ENCODE data around the gene KCNQ1. TPM values are rescaled to one million over a fixed set of nuclear protein-coding genes. Genes with fewer than 3 reads are reported as not detected.

The KCNQ1 gene
- total RNA-seq, 2 donors from 2014 or later, result 18.6 to 25.5 TPM

DNA sequence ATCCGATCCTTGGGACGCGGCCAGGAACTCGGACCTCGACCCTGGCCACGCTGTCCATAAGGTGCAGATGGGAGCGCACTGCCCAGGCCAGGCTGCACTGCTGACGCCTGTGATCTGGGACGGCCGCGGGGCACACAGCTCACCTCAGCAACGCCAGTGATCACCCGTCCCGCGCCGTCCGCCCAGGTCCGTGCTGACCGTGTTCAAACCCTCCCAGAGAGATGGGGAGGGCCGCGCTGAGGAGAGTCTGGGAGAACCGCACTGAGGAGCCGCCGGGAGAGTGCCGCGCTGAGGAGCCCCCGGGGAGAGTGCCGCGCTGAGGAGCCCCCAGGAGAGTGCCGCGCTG, 254.3 kb downstream of the KCNQ1 start:
- ATAC-seq (no peak), DNase-seq (no peak)
- peak overlapping the region; percentile 84 for H3K4me3 Mint-ChIP-seq
- peaks cover 7% of the 10 kb centered on the region for H3K27me3 Mint-ChIP-seq
- no peaks in the 10 kb centered on the region for H3K9me3 ChIP-seq (ENCODE audit: control insufficient read depth, low read length, poor library complexity, severe bottlenecking)
- no peak overlapping the region for H3K27ac Mint-ChIP-seq
- peaks cover 3% of the 10 kb centered on the region for H3K36me3 Mint-ChIP-seq (ENCODE audit: low read depth)
- H3K4me1 Mint-ChIP-seq, result peaks cover 14% of the 10 kb centered on the region

DNA sequence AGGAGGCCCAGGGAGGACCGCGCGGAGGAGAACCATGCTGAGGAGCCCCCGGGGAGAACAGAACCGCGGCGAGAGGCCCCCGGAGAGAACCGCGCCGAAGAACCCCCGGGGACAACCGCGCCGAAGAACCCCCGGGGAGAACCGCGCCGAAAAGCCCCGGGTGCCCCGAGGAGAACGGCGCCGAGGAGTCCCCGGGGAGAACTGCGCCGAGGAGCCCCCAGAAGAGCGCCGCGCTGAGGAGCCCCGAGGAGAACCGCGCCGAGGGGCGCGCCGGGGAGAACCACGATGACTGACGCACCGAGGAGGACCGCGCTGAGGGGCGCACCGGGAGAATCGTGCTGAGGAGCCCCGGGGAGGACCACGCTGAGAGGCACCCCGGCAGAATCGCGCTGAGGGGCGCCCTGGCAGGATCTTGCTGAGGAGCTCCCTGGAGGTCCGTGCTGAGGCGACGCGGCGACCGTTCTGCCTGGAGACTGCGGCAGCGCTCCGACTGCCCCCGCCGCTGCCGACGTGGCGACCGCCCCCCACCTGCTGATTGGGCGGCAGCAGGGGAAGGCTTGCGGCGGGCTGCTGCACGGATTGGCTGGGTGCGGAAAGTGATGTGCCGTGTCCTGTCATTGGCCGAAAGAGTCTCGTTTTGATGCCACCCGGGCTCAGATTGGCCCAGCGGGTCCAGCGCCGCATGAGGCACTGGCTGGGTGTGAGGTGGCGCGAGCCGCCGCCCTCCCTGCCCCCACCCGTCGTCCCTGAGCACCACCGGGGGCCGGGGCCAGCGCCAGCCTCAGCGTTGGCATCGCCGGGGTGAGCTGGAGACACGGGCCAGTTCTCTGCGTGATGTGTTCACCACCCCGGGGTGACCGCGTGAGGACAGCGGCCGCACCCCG, 255.0 kb downstream of the KCNQ1 start, which contains the start of gene KCNQ1OT1:
TSS of gene KCNQ1OT1 (minus strand) at position 464 of the 884 bp plus-strand sequence.
- no peak within 1 kb of the TSS for H3K27ac Mint-ChIP-seq
- H3K4me1 Mint-ChIP-seq, result peaks cover 10% of the 10 kb centered on the region
- ATAC-seq, result peak; percentile 97
- H3K9me3 ChIP-seq (ENCODE audit: control insufficient read depth, low read length, poor library complexity, severe bottlenecking), result no peaks in the 10 kb centered on the region
- peaks cover 7% of the 10 kb centered on the region for H3K27me3 Mint-ChIP-seq
- H3K36me3 Mint-ChIP-seq (ENCODE audit: low read depth), result peaks cover under 1% of the 10 kb centered on the region
- H3K4me3 Mint-ChIP-seq, result peak within 1 kb of the TSS; percentile 84
- peak; percentile 74 to 82 (median 75) for DNase-seq

DNA sequence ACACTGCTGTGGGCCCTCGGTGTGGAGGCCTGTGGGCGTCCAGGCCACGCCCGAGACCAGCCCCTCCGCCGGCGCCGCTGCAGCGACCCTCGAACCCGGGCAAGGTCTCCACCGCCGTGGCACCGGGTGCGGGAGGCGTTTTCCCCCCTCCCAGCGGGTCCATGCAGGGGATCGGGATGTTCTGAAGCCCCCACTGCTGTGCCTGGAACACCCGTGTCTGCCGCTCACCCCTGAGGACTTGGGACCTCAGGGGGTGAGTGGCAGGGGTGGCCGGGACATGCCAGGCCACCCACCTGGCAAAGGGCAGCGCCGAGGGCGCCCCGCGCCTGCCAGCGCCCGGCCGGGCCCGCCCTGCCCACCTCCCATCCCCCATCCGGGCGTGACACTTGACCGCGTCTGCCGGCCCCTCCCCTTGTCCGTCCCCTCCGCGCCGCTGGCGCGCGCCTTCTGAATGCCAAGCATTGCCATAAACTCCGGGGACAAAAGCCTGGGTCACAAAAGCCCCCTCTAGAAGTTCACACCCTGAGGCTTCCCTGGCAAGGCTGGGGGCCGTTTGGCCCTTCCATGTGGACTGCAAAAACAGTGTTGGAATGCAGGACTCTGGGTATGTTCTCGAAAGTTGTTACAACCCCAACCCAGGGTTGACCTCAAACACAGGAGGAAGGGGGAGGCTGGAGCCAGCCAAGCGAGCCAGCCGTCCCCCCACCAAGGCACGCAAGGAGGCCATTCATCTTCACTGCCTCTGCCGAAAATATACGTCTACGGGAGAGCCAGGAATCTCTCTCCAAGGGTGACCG, 255.8 kb downstream of the KCNQ1 start:
- peak overlapping the region; percentile 84 for H3K4me3 Mint-ChIP-seq

DNA sequence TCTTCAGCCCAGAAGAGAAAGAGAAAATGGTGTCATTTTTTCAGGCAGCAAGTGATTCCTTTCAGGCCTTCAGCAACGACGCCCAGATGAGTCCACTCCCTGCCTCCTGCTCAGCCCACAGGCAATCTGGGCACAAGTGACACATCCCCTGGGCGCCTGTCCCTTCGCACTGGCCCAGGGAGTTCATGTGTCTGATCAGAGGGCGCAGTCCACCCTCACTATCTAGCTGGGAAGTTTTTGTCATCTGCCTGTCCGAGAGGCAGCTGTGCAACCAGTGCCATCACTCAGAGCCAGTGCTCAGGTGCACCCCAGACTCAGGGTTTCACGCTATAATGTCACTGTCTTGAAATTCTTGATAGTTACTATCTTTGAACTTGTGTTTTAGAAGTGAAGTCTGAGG, 256.4 kb downstream of the KCNQ1 start:
- Mint-ChIP-seq H3K36me3 (ENCODE audit: low read depth) (no peaks in the 10 kb centered on the region), H3K4me1 (peaks cover 10% of the 10 kb centered on the region), H3K27me3 (peaks cover 7% of the 10 kb centered on the region), H3K27ac (no peak overlapping the region), H3K4me3 (peak overlapping the region; percentile 76)
- no peaks in the 10 kb centered on the region for H3K9me3 ChIP-seq (ENCODE audit: control insufficient read depth, low read length, poor library complexity, severe bottlenecking)
- ATAC-seq (no peak), DNase-seq (no peak)

More for the DNA sequence above, 255.8 kb downstream of the KCNQ1 start:
- DNase-seq (no peak), ATAC-seq (no peak)
- Mint-ChIP-seq H3K27me3 (peaks cover 7% of the 10 kb centered on the region), H3K4me1 (peaks cover 10% of the 10 kb centered on the region), H3K27ac (no peak overlapping the region), H3K36me3 (ENCODE audit: low read depth) (no peaks in the 10 kb centered on the region)
- H3K9me3 ChIP-seq (ENCODE audit: control insufficient read depth, low read length, poor library complexity, severe bottlenecking), result no peaks in the 10 kb centered on the region

DNA sequence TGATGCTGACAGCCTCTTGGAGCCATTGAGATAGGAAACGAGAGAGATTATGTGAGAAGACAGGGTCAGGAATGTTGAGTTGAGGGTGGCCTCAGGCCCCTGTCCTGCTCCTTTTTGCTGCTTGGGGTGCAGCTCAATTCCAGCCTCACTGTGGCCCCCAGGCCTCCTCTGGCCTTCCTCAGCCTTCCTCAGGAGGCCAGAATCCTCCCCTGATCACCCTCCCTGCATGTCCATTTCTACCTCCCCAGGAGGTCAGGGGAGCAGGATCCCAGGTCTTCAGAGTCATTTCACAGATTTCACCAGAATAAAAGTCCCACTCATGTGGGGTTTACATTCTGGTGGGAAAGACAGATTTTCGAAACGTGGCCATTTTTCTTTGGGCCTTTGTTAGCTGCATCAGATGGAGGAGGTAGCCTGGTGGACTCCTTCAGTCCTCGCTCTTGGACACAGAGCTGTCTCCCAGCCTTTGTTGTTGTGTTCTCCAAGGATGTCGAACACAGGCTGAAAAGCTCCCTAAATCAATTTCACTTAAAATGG, 257.2 kb downstream of the KCNQ1 start:
- Mint-ChIP-seq H3K4me3 (peak overlapping the region; percentile 21), H3K36me3 (ENCODE audit: low read depth) (no peaks in the 10 kb centered on the region), H3K27me3 (peaks cover 7% of the 10 kb centered on the region), H3K27ac (no peak overlapping the region), H3K4me1 (peaks cover 7% of the 10 kb centered on the region)
- ATAC-seq, result no peak
- no peak for DNase-seq
- no peaks in the 10 kb centered on the region for H3K9me3 ChIP-seq (ENCODE audit: control insufficient read depth, low read length, poor library complexity, severe bottlenecking)

DNA sequence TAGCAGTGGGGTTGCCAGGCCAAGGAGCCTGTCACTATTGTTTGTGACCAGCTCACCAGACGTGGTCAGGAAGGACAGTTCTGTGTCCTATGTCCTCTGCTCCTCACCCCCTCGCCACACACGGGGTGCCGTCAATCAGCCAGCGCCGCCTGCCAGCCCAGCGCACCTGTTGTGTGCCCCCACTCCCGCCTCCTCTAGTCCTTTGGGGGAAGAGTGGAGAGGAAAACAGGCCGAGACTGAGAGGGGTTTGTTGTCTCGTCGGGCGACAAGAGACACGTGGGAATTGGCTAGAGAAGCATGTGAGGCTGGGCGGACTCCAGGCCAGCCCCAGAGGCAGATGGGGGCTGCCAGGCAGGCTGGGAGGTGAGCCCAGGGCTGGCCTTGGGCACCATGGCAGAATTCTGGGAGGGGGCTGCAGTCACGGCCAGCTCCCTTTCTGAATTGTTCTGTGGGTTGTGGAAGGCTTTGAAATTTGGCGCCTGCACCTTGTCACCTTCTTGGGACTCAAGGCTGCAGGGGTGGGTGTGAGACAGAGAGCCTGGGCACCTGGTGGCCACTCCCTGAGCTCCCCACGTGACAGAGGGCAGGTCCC, 258.1 kb downstream of the KCNQ1 start:
- peaks cover 7% of the 10 kb centered on the region for H3K27me3 Mint-ChIP-seq
- DNase-seq (no peak), ATAC-seq (no peak)
- peaks cover 7% of the 10 kb centered on the region for H3K4me1 Mint-ChIP-seq
- H3K36me3 Mint-ChIP-seq (ENCODE audit: low read depth), result no peaks in the 10 kb centered on the region
- H3K27ac Mint-ChIP-seq, result no peak overlapping the region
- H3K9me3 ChIP-seq (ENCODE audit: control insufficient read depth, low read length, poor library complexity, severe bottlenecking), result no peaks in the 10 kb centered on the region
- no peak overlapping the region for H3K4me3 Mint-ChIP-seq

DNA sequence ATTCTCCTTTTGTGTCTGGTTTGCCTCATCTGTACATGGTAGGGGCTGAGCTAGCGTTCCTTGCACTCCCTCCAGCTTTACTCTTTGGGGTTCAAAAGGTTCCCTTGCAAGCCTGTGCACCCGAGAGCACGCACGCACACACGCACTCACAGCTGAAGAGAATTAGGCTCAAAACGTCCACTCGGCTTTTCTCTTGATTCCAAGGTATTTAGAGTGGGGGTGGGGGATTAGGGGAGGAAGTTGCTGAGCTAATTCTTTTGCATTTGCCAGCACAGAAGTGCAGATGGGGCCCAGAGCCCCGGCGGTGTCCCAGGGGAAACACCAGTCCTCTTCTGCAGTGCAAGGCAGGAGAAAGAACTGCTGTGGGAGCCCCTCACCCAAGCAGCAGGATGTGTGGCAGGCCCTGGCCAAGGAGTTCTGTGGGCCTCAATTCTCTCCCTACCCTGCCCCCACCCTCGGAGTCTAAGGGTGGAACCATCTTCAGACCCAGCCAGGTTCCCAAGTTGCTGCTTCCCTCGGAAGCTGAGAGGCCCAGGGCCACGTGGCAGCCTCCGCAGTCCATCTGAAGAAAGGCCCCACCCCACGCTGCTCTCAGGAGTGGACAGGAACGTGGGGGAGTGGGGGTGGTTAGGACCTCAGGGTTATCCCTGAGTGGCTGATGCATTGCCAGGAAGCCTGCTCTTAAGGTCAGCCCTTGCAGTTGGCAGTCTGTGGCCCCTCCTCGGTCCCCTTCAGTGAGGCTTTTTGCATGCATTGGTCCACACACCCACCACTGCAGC, 258.7 kb downstream of the KCNQ1 start:
- Mint-ChIP-seq H3K4me3 (no peak overlapping the region), H3K36me3 (ENCODE audit: low read depth) (no peaks in the 10 kb centered on the region), H3K27me3 (peaks cover 5% of the 10 kb centered on the region), H3K4me1 (peaks cover 4% of the 10 kb centered on the region), H3K27ac (no peak overlapping the region)
- DNase-seq, result no peak
- no peaks in the 10 kb centered on the region for H3K9me3 ChIP-seq (ENCODE audit: control insufficient read depth, low read length, poor library complexity, severe bottlenecking)
- no peak for ATAC-seq

DNA sequence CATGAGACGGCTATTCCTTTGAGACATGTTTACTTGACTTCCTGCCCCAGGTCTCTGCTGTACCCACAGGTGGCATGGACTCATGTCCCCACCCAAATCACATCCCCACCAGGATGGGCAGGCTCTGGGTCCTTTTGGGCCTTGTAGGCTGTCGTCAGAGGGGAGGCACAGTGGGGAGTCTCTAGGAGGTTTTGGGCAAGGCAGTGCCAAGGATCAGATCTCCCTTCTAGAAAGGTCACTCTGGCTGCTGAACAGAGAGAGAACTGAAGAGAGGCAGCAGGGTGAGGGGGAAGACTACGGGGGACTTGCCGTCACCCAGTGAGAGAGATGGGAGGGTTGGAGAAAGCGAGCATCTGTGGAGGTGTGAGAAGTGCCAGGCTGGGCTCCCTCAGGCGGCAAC, 259.5 kb downstream of the KCNQ1 start:
- H3K36me3 Mint-ChIP-seq (ENCODE audit: low read depth), result no peaks in the 10 kb centered on the region
- no peak overlapping the region for H3K4me3 Mint-ChIP-seq
- no peaks in the 10 kb centered on the region for H3K4me1 Mint-ChIP-seq
- DNase-seq (no peak), ATAC-seq (no peak)
- H3K9me3 ChIP-seq (ENCODE audit: control insufficient read depth, low read length, poor library complexity, severe bottlenecking), result no peaks in the 10 kb centered on the region
- no peak overlapping the region for H3K27ac Mint-ChIP-seq
- no peaks in the 10 kb centered on the region for H3K27me3 Mint-ChIP-seq

DNA sequence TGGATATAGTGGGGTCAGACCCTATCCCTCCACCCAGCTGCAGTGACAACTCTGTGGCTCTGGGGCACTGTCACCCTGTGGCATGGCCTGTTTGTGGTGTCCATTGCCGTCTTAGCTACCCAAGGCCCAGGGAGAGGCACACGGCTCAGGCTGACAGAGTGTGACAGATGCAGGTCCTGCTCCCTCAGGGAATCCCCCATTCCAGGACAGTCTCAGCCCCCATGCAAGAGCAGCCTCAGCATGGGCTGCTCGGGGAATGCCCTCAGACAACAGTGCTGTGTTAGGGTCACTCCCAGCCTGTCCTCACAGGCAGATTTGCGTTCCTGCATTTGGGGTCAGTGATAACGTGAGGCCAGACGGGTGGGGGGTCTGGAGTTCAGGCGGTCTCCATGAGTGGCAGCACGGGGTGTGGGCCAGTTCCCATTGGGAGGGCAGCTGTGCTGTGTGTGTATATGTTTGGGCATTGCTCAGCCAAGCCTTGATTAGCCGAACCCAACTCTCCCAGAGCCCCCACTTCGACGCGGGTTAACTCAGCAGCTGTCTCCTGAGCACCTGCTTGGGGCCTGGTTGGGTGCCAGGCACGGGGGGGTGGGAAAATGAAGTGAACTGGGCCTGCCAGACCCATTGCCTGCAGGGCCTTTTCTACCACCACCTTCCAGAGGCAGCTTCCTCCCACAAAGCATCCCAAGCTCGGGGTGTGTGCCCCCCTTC, 260.2 kb downstream of the KCNQ1 start:
- DNase-seq (no peak), ATAC-seq (no peak)
- H3K27ac Mint-ChIP-seq, result no peak overlapping the region
- H3K36me3 Mint-ChIP-seq (ENCODE audit: low read depth), result no peaks in the 10 kb centered on the region
- H3K4me3 Mint-ChIP-seq, result no peak overlapping the region
- H3K4me1 Mint-ChIP-seq, result no peaks in the 10 kb centered on the region
- H3K9me3 ChIP-seq (ENCODE audit: control insufficient read depth, low read length, poor library complexity, severe bottlenecking), result no peaks in the 10 kb centered on the region
- H3K27me3 Mint-ChIP-seq, result no peaks in the 10 kb centered on the region

DNA sequence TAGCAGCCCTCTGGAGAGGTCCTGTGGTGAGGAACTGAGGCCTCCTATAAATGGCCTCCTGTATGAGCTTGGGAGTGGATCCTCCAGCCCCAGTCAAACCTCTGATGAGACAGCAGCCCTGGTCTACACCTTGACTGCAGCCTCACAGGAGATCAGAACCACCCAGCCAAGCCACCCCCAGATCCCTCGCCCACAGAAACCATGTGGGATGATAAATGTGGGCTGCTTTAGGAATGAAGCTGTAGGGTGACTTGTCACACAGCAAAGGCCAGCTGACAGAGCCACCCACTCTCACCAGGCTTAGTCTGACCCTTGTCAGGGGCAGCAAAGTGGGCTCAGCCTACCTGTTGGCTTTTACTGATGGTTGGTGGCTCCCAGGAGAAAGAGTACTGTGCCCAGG, 261.5 kb downstream of the KCNQ1 start:
- Mint-ChIP-seq H3K27me3 (no peaks in the 10 kb centered on the region), H3K36me3 (ENCODE audit: low read depth) (no peaks in the 10 kb centered on the region), H3K4me1 (no peaks in the 10 kb centered on the region), H3K4me3 (no peak overlapping the region), H3K27ac (no peak overlapping the region)
- DNase-seq (no peak), ATAC-seq (no peak)
- H3K9me3 ChIP-seq (ENCODE audit: control insufficient read depth, low read length, poor library complexity, severe bottlenecking), result no peaks in the 10 kb centered on the region

DNA sequence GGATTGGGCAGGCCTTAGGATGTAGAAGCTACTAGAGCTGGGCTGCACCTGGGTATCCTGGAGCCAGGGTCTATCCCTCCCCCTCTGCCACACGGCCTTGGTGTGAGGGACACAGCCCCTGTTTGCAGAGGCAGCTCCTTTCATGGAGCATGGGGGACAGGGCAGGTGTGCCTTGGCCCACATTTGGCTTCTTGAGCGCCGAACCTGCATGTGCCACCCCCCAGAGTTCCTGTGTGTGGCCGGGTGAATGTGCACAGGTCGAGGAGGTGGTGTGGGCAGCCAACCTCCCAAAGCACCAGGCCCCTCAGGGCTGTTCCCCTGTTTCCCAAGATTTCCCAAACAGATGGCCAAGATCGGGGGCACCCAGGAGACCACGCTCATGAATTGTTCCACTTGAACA, 262.9 kb downstream of the KCNQ1 start:
- DNase-seq, result no peak
- Mint-ChIP-seq H3K27me3 (no peaks in the 10 kb centered on the region), H3K27ac (no peak overlapping the region), H3K4me3 (no peak overlapping the region), H3K4me1 (no peaks in the 10 kb centered on the region), H3K36me3 (ENCODE audit: low read depth) (no peaks in the 10 kb centered on the region)
- no peak for ATAC-seq
- no peaks in the 10 kb centered on the region for H3K9me3 ChIP-seq (ENCODE audit: control insufficient read depth, low read length, poor library complexity, severe bottlenecking)

DNA sequence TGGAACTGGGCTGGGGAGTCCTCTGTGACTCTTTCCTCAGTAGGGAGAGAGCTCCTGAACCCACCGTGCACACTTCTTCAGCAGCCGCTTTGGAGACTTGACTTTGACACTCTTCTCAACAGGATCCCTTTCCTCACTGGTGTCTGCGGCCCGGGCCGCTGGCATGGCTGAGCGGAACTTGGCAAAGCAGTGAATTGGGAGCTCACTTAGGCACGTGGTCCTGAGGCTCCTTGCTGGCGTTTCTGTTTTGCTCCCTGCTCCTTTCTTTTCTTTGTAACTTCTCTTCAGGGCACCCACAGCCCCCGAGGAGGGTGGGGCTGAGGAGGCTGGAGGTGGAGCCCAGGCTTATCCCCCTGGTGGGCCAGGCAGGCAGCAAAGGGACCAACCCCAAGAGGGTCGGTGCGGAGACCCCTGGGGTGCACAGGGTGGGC, 263.4 kb downstream of the KCNQ1 start:
- ATAC-seq (no peak), DNase-seq (no peak)
- Mint-ChIP-seq H3K4me1 (no peaks in the 10 kb centered on the region), H3K4me3 (no peak overlapping the region), H3K27ac (no peak overlapping the region), H3K27me3 (no peaks in the 10 kb centered on the region), H3K36me3 (ENCODE audit: low read depth) (no peaks in the 10 kb centered on the region)
- H3K9me3 ChIP-seq (ENCODE audit: control insufficient read depth, low read length, poor library complexity, severe bottlenecking), result no peaks in the 10 kb centered on the region
